ENCODE data around the gene DNAH8. TPM values are rescaled to one million over a fixed set of nuclear protein-coding genes. Genes with fewer than 3 reads are reported as not detected.

DNAH8 gene
- polyA plus RNA-seq, 3 donors = not detected

- peaks cover 14% of the 10 kb centered on the region for H3K4me1 Mint-ChIP-seq
- Histone ChIP-seq H3K9me3 (replicated peaks in 1 of 2; ENCODE audit: control insufficient read depth in 1 of 2, insufficient read depth in 1 of 2, low read length in 2 of 2) (no peaks in the 10 kb centered on the region), H3K36me3 (replicated peaks in 1 of 2; ENCODE audit: control insufficient read depth in 1 of 2, insufficient read depth in 2 of 2, low read length in 2 of 2) (no peaks in the 10 kb centered on the region), H3K4me3 (replicated peaks in 1 of 3; ENCODE audit: low read depth in 2 of 3, low read length in 3 of 3) (no peak overlapping the region), H3K4me2 (replicated peaks; ENCODE audit: extremely low read depth, low read length, poor library complexity, severe bottlenecking) (no peak overlapping the region), H3K27me3 (ENCODE audit: control insufficient read depth in 2 of 2, insufficient read depth in 2 of 2, low read length in 2 of 2) (no peaks in the 10 kb centered on the region), H4K20me1 (ENCODE audit: insufficient read depth, low read length) (no peaks in the 10 kb centered on the region), H3K27ac (ENCODE audit: low read depth in 1 of 2, low read length in 2 of 2) (no peak overlapping the region), H3K4me1 (ENCODE audit: control insufficient read depth in 1 of 2, insufficient read depth in 2 of 2, low read length in 2 of 2) (peaks cover 10 to 18% of the 10 kb centered on the region in 2 donors), H3K79me2 (ENCODE audit: insufficient read depth, low read length) (no peaks in the 10 kb centered on the region), H3K9ac (ENCODE audit: insufficient read depth, low read length, poor library complexity, severe bottlenecking) (no peak overlapping the region), H2AFZ (ENCODE audit: insufficient read depth, low read depth, low read length, poor library complexity, severe bottlenecking) (no peak overlapping the region)
- no peaks in the 10 kb centered on the region for H3K9me3 Mint-ChIP-seq
- WGBS (ENCODE audit: insufficient coverage) = 100% methylated on average over 1 of the region's 4 CpGs
- intact Hi-C loops (cut with micrococcal nuclease) = no loop called here
- TF ChIP-seq CTCF (IDR thresholded peaks at IDR 0.05) = no peak
- H3K36me3 Mint-ChIP-seq = no peaks in the 10 kb centered on the region
- H3K27ac Mint-ChIP-seq = no peak overlapping the region
- peaks cover 0 to 3% (median 2%) of the 10 kb centered on the region in 3 donors for H3K27me3 Mint-ChIP-seq (ENCODE audit: low read depth in 3 of 3)
- DNase-seq = no peak
- no peak overlapping the region for H3K4me3 Mint-ChIP-seq
Measured at GRCh38 chr6:38779310-38780062, 64.4 kb downstream of the DNAH8 start.

DNA sequence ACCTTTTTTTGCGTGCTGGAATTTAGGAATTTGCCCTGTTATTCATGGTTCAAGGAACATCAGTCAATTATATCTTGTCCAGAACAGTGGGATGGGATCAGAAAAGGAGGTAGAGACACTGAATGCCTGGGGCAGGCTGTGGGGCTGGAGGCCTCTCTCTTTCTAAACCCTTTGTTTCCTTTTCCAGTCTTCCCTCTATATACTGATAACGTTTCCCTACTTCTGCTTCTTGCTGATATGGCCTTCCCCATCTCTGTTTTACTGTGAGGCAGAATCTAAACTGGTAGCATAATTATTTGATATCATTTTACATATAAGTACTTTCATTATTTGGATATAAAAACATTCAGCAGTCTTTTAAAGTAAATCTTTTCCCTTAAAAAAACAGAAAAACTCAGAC lies 67.5 kb downstream of the DNAH8 start:
- no peaks in the 10 kb centered on the region for H3K36me3 ChIP-seq (replicated peaks in 1 of 2; ENCODE audit: control insufficient read depth in 1 of 2, insufficient read depth in 2 of 2, low read length in 2 of 2)
- H3K27ac Mint-ChIP-seq = no peak overlapping the region
- H2AFZ ChIP-seq (ENCODE audit: insufficient read depth, low read depth, low read length, poor library complexity, severe bottlenecking) = no peak overlapping the region
- no peak for TF ChIP-seq CTCF (IDR thresholded peaks at IDR 0.05)
- H3K4me1 ChIP-seq (ENCODE audit: control insufficient read depth in 1 of 2, insufficient read depth in 2 of 2, low read length in 2 of 2) = no peaks in the 10 kb centered on the region
- no peaks in the 10 kb centered on the region for H4K20me1 ChIP-seq (ENCODE audit: insufficient read depth, low read length)
- intact Hi-C loops (cut with micrococcal nuclease) = no loop called here
- H3K27me3 ChIP-seq (ENCODE audit: control insufficient read depth in 2 of 2, insufficient read depth in 2 of 2, low read length in 2 of 2) = no peaks in the 10 kb centered on the region
- no peak overlapping the region for H3K9ac ChIP-seq (ENCODE audit: insufficient read depth, low read length, poor library complexity, severe bottlenecking)
- DNase-seq = no peak
- no peak overlapping the region for H3K27ac ChIP-seq (ENCODE audit: low read depth in 1 of 2, low read length in 2 of 2)
- 100% methylated on average over 1 of the region's 2 CpGs for WGBS (ENCODE audit: insufficient coverage)
- H3K9me3 ChIP-seq (replicated peaks in 1 of 2; ENCODE audit: control insufficient read depth in 1 of 2, insufficient read depth in 1 of 2, low read length in 2 of 2) = no peaks in the 10 kb centered on the region
- H3K4me2 ChIP-seq (replicated peaks; ENCODE audit: extremely low read depth, low read length, poor library complexity, severe bottlenecking) = no peak overlapping the region
- H3K27me3 Mint-ChIP-seq (ENCODE audit: low read depth in 3 of 3) = peaks cover 0 to 6% (median 2%) of the 10 kb centered on the region in 3 donors
- H3K4me3 Mint-ChIP-seq = no peak overlapping the region
- no peaks in the 10 kb centered on the region for H3K79me2 ChIP-seq (ENCODE audit: insufficient read depth, low read length)
- H3K4me1 Mint-ChIP-seq = no peaks in the 10 kb centered on the region
- H3K36me3 Mint-ChIP-seq = no peaks in the 10 kb centered on the region
- H3K4me3 ChIP-seq (replicated peaks in 1 of 3; ENCODE audit: low read depth in 2 of 3, low read length in 3 of 3) = no peak overlapping the region
- peaks cover 0 to 3% (median 0%) of the 10 kb centered on the region in 7 donors for H3K9me3 Mint-ChIP-seq

Measured in CD14-positive monocyte (primary cell).